LNCAP (cell line): ENCODE data around the gene GZMB.

ENCODE experiments used
- CTCF ChIP-seq: fragments of 450-650 bp; IDR thresholded peaks from 2 replicates; pipeline ENCODE4 v1.5.1; 2017; ENCODE audit warnings: mild to moderate bottlenecking

The GZMB gene

GRCh38 chr14:24673534-24674203 lies 39.7 kb upstream of the GZMB start:
- no peak for TF ChIP-seq CTCF

- no peak for TF ChIP-seq CTCF
Observed at GRCh38 chr14:24673059-24673458, 39.1 kb upstream of the GZMB start.

- no peak for TF ChIP-seq CTCF
Observed at GRCh38 chr14:24670594-24670993, 36.6 kb upstream of the GZMB start.

- TF ChIP-seq CTCF: no peak
Observed at GRCh38 chr14:24669651-24670050, 35.7 kb upstream of the GZMB start.

- no peak for TF ChIP-seq CTCF
Observed at GRCh38 chr14:24665440-24665991, 31.5 kb upstream of the GZMB start.

GRCh38 chr14:24664366-24664765 lies 30.4 kb upstream of the GZMB start:
- no peak for TF ChIP-seq CTCF

GRCh38 chr14:24662753-24663152 lies 28.8 kb upstream of the GZMB start:
- TF ChIP-seq CTCF: no peak
